Cardiac septum (tissue), 1 donor: Measurements from ENCODE around the gene SMC3. TPM values are rescaled to one million over a fixed set of nuclear protein-coding genes. Genes with fewer than 3 reads are reported as not detected.
"Not testable (repeated sequence)": the region's sequence is repeated elsewhere in the genome, so short reads cannot be mapped to it uniquely, and the experiment has no call there.

ENCODE experiments used
- DNase-seq: peaks from one replicate; pipeline ENCODE4 v3.0.0-alpha.2; 2020; ENCODE audit warnings: low spot score
- intact Hi-C: fragments of 100-400 bp; cut with DNase I; formaldehyde crosslinking; loops from one replicate; pipeline ENCODE4 v1.14.0; 2022
- total RNA-seq: library from RNA; stranded (reverse); fragmentation: NEBNext Ultra II Directional; extraction: Animal tissue kit (Norgen Biotek cat#: 25700); gene quantifications from one replicate; pipeline ENCODE4 v1.2.1, GENCODE V29; 2021
- donor health status: DM: no; HTN: no; CAD: no.

Gene SMC3
- total RNA-seq, 1 donor from 2014 or later = 21.3 TPM

GRCh38 chr10:110637558-110638053 is 70.1 kb downstream of the SMC3 start:
- DNase-seq = no peak
- intact Hi-C loops = no loop called here

GRCh38 chr10:110638319-110638718 is 70.8 kb downstream of the SMC3 start:
- DNase-seq = no peak
- intact Hi-C loops = no loop called here

- intact Hi-C loops, DNase-seq: not testable (repeated sequence)
Measured at GRCh38 chr10:110639046-110639445, 71.6 kb downstream of the SMC3 start.

GRCh38 chr10:110639858-110640257 is 72.4 kb downstream of the SMC3 start:
- DNase-seq = not testable (repeated sequence)
- intact Hi-C loops = loop anchor here (10.0 kb wide), 1 partner anchor 125 kb away; no protein-coding TSS in a partner anchor

GRCh38 chr10:110641256-110641655 is 73.8 kb downstream of the SMC3 start:
- DNase-seq = peak; percentile 81
- intact Hi-C loops = loop anchor here (10.0 kb wide), 1 partner anchor 124 kb away; no protein-coding TSS in a partner anchor

GRCh38 chr10:110642204-110643034 is 74.9 kb downstream of the SMC3 start:
- intact Hi-C loops = loop anchor here (10.0 kb wide), 1 partner anchor 122 kb away; no protein-coding TSS in a partner anchor
- DNase-seq = no peak

- DNase-seq = no peak
- intact Hi-C loops = loop anchor here (10.0 kb wide), 1 partner anchor 122 kb away; no protein-coding TSS in a partner anchor
Measured at GRCh38 chr10:110643035-110643652, 75.6 kb downstream of the SMC3 start.

- intact Hi-C loops = loop anchor here (10.0 kb wide), 1 partner anchor 121 kb away; no protein-coding TSS in a partner anchor
- DNase-seq = peak; percentile 88
Measured at GRCh38 chr10:110643653-110644597, 76.4 kb downstream of the SMC3 start, which contains the start of gene RBM20. RBM20 (plus strand) TSS chr10:110644336; CDS start chr10:110644455, 119 bp downstream.

GRCh38 chr10:110644598-110645462 is 77.3 kb downstream of the SMC3 start:
- intact Hi-C loops = loop anchor here (10.0 kb wide), 1 partner anchor 120 kb away; no protein-coding TSS in a partner anchor
- DNase-seq = no peak

GRCh38 chr10:110646417-110647135 is 79.1 kb downstream of the SMC3 start:
- no peak for DNase-seq
- intact Hi-C loops = loop anchor here (2.0 to 10.0 kb wide), 2 partner anchors 26 to 118 kb away; no protein-coding TSS in a partner anchor

- intact Hi-C loops = loop anchor here (2.0 to 10.0 kb wide), 2 partner anchors 26 to 118 kb away; no protein-coding TSS in a partner anchor
Measured at GRCh38 chr10:110647136-110647430, 79.6 kb downstream of the SMC3 start.

GRCh38 chr10:110648692-110649346 is 81.3 kb downstream of the SMC3 start:
- intact Hi-C loops = loop anchor here (10.0 kb wide), 1 partner anchor 116 kb away; no protein-coding TSS in a partner anchor
- no peak for DNase-seq

More at GRCh38 chr10:110647136-110647430, 79.6 kb downstream of the SMC3 start:
- no peak for DNase-seq

GRCh38 chr10:110649347-110650264 is 82.1 kb downstream of the SMC3 start:
- intact Hi-C loops = loop anchor here (10.0 kb wide), 1 partner anchor 115 kb away; no protein-coding TSS in a partner anchor
- DNase-seq = no peak

GRCh38 chr10:110650265-110650668 is 82.8 kb downstream of the SMC3 start:
- no peak for DNase-seq
- intact Hi-C loops = no loop called here

GRCh38 chr10:110651044-110651958 is 83.8 kb downstream of the SMC3 start:
- intact Hi-C loops = no loop called here
- no peak for DNase-seq
